Stimulated activated CD4-positive, alpha-beta T cell treated with anti-CD3 and anti-CD28 coated beads, Interleukin-2, amount 100 ng/mL, for 24 hours (primary cell): ENCODE measurements around the gene ABCC11.

ENCODE experiments used
- DNase-seq, 2 donors: peaks; one replicate each; pipeline ENCODE4 v3.0.0-alpha.2; 2020

The ABCC11 gene

DNA sequence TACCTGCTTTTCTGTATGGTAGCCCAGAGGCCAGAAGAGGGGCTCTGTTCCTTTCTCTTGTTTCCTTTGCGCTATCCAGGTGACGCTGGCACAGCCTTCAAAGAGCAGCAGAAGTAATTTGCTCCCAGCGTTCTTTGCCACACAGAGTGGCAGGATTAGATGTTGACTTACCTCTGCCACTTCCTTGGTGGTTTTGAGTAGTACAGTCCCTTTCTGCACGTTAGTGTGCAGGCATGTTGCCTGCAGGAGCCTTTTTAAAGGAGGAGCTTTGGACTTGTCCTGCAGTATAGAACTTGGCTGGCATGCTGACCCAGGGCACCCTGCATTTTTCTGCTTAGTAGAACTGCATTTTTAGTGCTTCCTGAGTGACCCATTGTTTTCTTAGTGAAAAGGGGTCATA, at the start of gene ABCC11:
ABCC11 (minus strand) TSS at position 229 of the 400 bp plus-strand sequence. CDS start 15,618 bp downstream, outside the sequence.
- DNase-seq = no peak

DNA sequence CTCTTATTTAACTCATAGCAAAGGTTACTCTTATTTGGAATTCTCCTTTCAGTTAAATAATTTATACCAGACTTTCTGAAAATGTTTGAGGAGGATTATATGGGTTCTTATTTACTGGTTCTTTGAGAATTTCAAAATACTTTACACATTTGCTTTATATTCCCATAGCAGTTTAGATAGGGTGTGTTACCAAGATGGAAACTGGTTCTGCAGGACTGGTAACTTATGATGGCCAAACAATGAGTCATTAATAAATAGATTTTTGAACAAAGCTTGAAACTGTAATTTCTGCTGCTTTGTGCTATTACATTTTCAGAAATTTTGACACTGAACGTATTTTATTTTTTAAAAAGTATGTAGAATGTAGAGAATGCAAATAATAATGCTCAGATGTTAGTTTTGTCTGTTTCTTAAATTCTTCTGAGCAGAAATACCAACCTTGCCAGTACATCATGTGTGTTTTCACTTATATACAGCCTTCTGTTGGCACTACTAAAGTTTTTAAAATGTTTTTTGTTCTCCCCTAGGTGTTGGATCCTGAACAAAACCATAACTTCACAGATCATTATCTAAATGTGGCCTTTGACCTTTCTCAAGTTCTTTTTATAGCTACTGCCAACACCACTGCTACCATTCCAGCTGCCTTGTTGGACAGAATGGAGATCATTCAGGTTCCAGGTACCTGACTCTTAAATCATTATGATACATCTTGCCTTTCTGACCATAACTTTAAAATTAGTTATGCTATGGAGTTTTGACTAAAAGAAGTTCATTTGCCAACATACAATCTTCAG, 48.3 kb upstream of the ABCC11 start:
- DNase-seq = no peak

GRCh38 chr16:48294724-48295123, 47.4 kb upstream of the ABCC11 start:
- no peak for DNase-seq

- DNase-seq = no peak
Observed at GRCh38 chr16:48292452-48292851, 45.1 kb upstream of the ABCC11 start.

- DNase-seq = no peak
Observed at GRCh38 chr16:48291754-48292153, 44.4 kb upstream of the ABCC11 start.

DNA sequence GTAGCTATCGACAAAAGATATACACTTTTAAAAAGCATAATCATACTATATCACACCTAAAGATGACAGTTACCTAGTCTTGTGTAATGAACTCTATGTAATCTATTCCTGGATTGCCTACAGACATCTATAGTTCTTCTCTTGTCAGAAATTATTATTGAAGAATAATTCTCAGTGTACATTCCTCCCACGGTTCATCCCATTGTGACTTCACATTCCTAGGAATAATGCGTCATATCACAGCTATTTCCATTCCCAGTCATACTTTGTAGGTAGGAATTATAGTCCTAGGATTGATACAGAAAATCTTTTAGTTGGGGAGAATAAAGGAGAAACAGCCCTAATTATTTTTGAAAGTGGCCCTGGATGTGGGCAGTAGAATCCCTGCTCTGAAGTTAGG, 44.0 kb upstream of the ABCC11 start:
- DNase-seq = no peak

DNA sequence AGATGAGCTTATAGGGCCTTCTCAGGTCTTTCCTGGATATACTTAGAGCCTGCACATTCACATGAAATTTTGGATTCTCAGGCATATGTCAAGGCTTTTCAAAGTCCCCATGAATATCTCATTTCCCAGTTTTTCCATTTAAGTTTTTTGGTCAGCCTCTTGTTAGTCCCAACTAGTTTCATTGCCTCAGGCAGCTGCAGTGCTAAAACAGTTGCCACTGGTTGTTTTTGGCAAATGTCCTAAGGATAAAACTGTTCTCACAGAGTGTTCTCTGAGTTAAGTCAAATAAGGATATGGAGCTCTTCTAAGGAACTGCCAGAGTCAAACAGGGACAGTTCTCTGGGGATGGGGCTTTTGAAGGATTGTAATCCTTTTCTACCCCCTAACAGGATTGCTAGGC, 39.9 kb upstream of the ABCC11 start:
- no peak for DNase-seq

DNA sequence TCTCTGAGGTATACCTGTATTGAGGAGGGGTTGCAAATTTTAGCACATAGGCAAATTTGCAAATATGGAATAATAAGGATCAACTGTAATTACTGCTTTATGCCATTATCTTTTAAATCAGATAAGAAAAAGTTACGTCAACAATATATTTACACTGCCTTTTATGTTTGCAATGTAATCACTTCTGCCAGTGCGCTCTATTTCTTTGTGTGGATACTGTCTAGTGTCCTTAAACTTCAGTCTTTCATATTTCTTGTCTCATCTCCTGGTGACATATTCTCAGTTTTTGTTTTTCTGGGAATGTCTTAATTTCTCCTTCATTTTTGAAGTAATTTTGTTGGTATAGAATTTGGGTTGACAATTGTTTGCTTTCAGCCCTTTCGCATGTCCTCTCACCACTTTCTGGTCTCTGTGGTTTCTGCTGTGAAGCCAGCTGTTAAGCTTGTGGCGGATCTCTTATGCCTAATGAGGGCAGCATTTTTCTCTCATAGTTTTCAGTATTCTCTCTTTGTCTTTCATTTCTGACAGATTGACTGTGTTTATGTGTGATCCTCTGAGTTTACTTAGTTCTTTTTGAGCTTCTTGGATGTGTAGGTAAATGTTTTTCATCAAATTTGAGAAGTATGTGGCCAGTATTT, 37.6 kb upstream of the ABCC11 start:
- DNase-seq = no peak

GRCh38 chr16:48282636-48283263, 35.4 kb upstream of the ABCC11 start:
- no peak for DNase-seq

GRCh38 chr16:48280546-48280945, 33.2 kb upstream of the ABCC11 start:
- no peak for DNase-seq

GRCh38 chr16:48279199-48279598, 31.9 kb upstream of the ABCC11 start:
- no peak for DNase-seq

DNA sequence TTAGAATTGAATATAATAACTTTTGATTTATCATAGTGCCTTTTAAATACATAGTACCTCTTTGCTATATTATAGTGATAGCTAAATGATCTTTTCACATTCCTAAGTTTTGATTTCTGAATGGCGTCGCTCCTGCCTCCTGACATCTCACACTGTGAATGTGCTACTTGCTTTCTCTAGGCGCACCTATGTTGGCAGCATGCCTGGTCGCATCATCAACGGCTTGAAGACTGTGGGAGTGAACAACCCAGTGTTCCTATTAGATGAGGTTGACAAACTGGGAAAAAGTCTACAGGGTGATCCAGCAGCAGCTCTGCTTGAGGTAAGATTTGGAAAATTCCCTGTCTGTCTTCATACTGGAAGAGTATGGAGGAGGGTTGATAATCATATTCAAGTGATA, 29.8 kb upstream of the ABCC11 start:
- no peak for DNase-seq

DNA sequence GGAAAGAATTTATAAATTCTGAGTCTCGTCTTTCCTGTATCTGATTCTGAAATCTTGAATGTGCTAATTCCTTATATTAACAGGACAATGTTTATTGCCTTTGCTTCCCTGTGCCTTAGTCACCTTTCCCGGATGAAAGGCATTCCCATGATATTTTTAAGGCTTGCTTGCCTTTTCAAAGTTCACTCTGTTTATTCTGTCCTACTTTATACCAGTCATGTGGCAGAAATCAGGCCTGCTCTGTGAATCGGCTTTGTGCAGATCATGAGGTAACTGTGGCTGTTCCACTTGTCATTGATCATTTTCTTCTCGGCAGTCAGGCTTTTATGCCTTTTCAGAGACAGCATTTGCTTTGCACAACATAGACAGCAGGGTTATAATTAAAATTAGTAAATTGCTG, 28.8 kb upstream of the ABCC11 start:
- DNase-seq = no peak

DNA sequence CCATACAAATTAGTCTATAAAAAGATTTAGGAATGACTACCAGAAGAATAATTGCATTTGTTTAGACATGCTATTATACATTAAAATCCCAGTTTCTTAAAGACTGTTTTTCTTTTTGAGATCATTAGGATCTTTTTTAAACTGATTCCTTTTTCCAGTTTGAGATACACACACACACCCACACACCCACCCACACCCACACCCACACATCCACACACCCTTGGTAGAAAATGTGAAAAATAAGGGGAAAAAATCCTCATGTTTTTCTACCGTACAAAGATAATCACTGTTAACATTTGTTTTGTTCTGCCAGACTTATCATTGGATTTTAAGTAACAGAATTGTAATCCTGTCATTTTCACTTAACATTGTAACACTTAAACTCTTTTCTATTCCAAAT, 27.1 kb upstream of the ABCC11 start:
- no peak for DNase-seq

DNA sequence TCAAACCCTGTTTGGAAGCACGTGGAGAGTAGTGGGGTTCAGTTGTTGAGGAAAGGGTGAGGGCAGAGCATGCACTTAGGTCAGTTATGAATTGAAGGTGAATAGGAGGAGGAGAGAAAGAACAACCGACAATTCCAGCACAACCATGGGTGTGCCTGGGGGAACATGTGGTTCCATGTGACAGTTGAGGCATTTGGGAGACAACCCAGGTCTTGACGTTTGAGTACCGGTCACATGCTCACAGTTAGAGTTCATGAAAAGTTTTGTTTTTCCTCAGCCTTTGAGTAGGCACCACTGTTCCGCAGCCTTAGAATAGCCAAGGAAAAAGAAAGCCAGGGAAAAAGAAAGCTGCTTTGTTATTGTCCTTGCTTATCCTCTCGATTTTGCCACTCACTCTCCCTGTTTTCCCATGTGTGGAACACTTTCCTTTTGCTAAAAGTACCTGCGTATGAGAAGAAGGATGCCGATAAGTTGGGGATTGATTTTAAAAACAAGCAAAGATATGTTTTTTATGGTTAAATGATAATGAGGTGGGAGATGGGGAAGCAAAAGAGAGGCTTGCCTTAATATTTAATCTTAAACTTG, 25.6 kb upstream of the ABCC11 start:
- DNase-seq = no peak

GRCh38 chr16:48271728-48272127, 24.4 kb upstream of the ABCC11 start:
- no peak for DNase-seq

- no peak for DNase-seq
Observed at GRCh38 chr16:48269011-48269410, 21.7 kb upstream of the ABCC11 start.

DNA sequence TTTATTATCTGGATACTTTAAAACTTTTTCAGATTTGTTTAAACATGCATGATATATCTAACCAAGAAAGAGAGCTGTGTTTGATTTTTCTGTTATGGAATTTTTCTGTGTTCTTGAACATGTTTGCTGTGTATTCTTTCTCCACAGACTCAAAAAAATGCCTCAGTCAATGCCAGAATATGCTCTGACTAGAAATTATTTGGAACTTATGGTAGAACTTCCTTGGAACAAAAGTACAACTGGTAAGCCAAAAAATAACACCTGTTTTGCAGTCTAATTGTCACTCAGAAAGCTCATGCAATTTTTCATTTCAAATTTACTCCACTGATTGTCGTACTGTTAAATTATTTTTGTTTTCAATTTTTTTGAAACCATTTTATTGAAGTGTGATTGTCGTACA, 15.3 kb upstream of the ABCC11 start:
- no peak for DNase-seq

- DNase-seq = no peak
Observed at GRCh38 chr16:48261569-48261968, 14.2 kb upstream of the ABCC11 start.

DNA sequence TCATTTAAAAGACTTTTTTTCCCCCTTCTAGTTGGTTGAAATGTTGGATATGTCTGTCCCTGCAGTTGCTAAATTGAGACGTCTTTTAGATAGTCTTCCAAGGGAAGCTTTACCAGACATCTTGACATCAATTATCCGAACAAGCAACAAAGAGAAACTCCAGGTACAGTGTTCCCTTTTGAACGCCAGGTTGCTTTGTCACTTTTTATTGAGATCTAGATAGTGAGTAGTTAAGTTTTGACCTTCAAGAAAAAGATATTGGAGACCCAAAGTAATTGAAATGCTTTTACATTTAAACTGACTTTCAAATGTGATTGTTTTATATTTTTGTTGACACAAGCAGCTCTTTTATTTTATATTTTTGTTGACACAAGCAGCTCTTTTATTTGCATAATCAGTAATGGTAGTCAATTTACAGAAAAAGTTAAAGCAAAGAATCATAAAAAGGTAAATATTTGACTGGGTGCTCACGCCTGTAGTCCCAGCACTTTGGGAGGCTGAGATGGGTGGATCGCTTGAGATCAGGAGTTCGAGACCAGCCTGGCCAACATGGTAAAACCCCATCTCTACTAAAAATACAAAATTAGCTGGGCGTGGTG, 9.3 kb upstream of the ABCC11 start:
- no peak for DNase-seq

DNA sequence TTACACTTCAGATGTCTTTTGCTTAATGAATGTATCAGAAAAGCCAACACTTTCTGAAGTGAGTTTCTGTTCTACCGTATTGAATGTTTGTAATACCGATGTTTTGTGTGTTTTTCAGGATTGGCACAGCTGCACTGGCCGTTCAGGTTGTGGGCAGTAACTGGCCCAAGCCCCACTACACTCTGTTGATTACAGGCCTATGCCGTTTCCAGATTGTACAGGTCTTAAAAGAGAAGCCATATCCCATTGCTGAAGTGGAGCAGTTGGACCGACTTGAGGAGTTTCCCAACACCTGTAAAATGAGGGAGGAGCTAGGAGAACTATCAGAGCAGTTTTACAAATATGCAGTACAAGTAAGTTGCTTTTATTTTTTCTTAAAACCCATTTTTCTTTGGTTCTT, 4.7 kb upstream of the ABCC11 start:
- DNase-seq = no peak

DNA sequence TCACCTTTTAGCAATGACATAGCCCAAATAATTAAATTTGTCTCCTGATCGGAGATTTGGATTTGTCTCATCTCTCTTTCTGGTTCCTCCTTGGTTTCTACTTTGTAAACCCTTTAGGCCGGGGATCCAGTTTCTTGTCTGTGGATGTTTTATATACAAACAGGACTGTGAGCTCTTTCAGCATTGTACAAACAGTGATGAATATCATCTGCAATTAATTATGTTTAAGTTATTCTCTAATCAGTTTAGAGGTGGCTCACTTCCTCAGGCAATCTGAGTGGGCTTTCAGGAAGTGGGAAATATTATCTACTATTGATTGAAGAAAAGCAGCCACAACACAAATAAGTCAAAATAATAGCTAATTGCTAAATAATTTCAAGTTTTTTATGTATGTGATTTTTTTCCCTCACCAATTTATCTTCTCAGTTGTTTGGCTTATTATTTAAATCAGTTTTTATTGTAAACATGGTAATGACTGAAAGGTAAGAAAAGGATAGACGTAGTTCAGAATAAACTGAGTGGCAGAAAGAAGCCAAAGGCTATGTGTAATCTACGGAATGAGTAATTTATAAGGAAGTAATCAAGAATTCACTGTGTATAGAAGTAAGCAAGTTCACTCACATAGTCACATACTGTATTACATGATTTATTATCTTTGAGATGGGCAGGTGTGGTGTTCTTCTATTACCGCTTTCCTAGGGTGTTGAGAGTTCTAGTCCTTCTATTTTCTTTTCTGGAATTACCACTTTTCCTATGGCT, 3.4 kb upstream of the ABCC11 start:
- no peak for DNase-seq

DNA sequence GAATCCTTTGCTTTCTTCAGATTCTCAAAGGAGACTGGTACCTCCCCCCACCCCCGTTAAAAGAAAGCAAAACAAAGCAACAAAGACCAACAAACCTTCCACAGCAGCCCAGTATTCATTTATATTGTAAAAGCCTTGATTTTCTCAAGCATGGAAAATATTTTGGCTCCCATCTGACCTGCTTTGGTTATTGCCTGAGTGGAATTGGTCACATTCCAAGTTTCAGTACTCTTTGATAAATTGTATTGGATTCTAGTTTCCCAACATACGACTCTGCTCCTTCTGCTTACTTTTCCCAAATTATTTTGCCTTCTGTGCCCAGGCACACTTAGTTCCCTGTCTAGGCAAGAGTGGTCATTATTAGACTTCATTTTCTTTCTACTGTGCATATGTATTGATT, 1.3 kb downstream of the ABCC11 start:
- no peak for DNase-seq
